Measurements from ENCODE around the gene CTSE. TPM values are rescaled to one million over a fixed set of nuclear protein-coding genes. Genes with fewer than 3 reads are reported as not detected.

Gene CTSE
- total and polyA plus RNA-seq, 2 experiments from 2014 or later, result not detected

DNA sequence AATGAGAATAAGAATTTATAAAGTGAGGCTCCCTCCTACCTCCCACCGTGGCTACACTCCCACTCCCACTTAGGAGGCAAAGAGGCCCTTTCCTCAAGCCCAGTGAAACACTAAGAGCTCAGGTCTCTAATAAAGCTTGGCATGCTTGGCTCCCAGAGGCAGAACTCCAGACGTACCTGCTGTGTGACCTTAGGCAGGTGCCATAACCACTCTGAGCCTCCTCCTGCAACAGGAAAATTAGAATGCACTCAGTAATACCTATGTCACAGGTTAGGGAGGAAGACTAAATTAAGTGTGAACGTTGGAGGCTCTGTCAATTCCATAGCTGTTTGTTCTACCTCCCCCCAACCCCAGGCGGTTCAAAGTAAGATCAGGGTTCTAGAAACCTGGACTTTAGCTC, 63.9 kb downstream of the CTSE start:
- no peak for ATAC-seq

More for the DNA sequence above, 63.9 kb downstream of the CTSE start:
- Histone ChIP-seq H3F3A (replicated peaks; ENCODE audit: low read depth) (no peaks in the 10 kb centered on the region), H2AFZ (no peak overlapping the region), H3K79me2 (replicated peaks; ENCODE audit: insufficient read depth) (no peaks in the 10 kb centered on the region), H3K27me3 (ENCODE audit: insufficient read depth) (no peaks in the 10 kb centered on the region), H4K20me1 (replicated peaks; ENCODE audit: insufficient read depth) (no peaks in the 10 kb centered on the region), H3K36me3 (ENCODE audit: insufficient read depth) (no peaks in the 10 kb centered on the region), H3K27ac (ENCODE audit: low read depth) (no peak overlapping the region), H3K4me3 (no peak overlapping the region), H3K9me2 (ENCODE audit: insufficient read depth) (no peaks in the 10 kb centered on the region), H3K4me2 (no peak overlapping the region), H3K4me1 (ENCODE audit: insufficient read depth) (no peaks in the 10 kb centered on the region)
- TF ChIP-seq, protein P1, sequence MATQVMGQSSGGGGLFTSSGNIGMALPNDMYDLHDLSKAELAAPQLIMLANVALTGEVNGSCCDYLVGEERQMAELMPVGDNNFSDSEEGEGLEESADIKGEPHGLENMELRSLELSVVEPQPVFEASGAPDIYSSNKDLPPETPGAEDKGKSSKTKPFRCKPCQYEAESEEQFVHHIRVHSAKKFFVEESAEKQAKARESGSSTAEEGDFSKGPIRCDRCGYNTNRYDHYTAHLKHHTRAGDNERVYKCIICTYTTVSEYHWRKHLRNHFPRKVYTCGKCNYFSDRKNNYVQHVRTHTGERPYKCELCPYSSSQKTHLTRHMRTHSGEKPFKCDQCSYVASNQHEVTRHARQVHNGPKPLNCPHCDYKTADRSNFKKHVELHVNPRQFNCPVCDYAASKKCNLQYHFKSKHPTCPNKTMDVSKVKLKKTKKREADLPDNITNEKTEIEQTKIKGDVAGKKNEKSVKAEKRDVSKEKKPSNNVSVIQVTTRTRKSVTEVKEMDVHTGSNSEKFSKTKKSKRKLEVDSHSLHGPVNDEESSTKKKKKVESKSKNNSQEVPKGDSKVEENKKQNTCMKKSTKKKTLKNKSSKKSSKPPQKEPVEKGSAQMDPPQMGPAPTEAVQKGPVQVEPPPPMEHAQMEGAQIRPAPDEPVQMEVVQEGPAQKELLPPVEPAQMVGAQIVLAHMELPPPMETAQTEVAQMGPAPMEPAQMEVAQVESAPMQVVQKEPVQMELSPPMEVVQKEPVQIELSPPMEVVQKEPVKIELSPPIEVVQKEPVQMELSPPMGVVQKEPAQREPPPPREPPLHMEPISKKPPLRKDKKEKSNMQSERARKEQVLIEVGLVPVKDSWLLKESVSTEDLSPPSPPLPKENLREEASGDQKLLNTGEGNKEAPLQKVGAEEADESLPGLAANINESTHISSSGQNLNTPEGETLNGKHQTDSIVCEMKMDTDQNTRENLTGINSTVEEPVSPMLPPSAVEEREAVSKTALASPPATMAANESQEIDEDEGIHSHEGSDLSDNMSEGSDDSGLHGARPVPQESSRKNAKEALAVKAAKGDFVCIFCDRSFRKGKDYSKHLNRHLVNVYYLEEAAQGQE (IDR thresholded peaks at IDR 0.05; ENCODE audit: unreplicated experiment), result no peak
- TF ChIP-seq ZNF331 (CRISPR knock-in tag; IDR thresholded peaks at IDR 0.05; ENCODE audit: low read depth) (no peak), CREB1 (CRISPR knock-in tag; IDR thresholded peaks at IDR 0.05; ENCODE audit: low read depth) (no peak)
- TF ChIP-seq, protein P2, sequence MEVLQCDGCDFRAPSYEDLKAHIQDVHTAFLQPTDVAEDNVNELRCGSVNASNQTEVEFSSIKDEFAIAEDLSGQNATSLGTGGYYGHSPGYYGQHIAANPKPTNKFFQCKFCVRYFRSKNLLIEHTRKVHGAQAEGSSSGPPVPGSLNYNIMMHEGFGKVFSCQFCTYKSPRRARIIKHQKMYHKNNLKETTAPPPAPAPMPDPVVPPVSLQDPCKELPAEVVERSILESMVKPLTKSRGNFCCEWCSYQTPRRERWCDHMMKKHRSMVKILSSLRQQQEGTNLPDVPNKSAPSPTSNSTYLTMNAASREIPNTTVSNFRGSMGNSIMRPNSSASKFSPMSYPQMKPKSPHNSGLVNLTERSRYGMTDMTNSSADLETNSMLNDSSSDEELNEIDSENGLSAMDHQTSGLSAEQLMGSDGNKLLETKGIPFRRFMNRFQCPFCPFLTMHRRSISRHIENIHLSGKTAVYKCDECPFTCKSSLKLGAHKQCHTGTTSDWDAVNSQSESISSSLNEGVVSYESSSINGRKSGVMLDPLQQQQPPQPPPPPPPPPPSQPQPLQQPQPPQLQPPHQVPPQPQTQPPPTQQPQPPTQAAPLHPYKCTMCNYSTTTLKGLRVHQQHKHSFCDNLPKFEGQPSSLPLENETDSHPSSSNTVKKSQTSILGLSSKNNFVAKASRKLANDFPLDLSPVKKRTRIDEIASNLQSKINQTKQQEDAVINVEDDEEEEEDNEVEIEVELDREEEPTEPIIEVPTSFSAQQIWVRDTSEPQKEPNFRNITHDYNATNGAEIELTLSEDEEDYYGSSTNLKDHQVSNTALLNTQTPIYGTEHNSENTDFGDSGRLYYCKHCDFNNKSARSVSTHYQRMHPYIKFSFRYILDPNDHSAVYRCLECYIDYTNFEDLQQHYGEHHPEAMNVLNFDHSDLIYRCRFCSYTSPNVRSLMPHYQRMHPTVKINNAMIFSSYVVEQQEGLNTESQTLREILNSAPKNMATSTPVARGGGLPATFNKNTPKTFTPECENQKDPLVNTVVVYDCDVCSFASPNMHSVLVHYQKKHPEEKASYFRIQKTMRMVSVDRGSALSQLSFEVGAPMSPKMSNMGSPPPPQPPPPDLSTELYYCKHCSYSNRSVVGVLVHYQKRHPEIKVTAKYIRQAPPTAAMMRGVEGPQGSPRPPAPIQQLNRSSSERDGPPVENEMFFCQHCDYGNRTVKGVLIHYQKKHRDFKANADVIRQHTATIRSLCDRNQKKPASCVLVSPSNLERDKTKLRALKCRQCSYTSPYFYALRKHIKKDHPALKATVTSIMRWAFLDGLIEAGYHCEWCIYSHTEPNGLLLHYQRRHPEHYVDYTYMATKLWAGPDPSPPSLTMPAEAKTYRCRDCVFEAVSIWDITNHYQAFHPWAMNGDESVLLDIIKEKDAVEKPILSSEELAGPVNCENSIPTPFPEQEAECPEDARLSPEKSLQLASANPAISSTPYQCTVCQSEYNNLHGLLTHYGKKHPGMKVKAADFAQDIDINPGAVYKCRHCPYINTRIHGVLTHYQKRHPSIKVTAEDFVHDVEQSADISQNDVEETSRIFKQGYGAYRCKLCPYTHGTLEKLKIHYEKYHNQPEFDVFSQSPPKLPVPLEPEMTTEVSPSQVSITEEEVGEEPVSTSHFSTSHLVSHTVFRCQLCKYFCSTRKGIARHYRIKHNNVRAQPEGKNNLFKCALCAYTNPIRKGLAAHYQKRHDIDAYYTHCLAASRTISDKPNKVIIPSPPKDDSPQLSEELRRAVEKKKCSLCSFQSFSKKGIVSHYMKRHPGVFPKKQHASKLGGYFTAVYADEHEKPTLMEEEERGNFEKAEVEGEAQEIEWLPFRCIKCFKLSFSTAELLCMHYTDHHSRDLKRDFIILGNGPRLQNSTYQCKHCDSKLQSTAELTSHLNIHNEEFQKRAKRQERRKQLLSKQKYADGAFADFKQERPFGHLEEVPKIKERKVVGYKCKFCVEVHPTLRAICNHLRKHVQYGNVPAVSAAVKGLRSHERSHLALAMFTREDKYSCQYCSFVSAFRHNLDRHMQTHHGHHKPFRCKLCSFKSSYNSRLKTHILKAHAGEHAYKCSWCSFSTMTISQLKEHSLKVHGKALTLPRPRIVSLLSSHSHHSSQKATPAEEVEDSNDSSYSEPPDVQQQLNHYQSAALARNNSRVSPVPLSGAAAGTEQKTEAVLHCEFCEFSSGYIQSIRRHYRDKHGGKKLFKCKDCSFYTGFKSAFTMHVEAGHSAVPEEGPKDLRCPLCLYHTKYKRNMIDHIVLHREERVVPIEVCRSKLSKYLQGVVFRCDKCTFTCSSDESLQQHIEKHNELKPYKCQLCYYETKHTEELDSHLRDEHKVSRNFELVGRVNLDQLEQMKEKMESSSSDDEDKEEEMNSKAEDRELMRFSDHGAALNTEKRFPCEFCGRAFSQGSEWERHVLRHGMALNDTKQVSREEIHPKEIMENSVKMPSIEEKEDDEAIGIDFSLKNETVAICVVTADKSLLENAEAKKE (CRISPR knock-in tag; IDR thresholded peaks at IDR 0.05), result no peak
- no peaks in the 10 kb centered on the region for H3K36me3 Mint-ChIP-seq (ENCODE audit: low read depth)
- H3K27me3 Mint-ChIP-seq (ENCODE audit: insufficient read depth, low read depth, poor library complexity), result peaks cover 10% of the 10 kb centered on the region
- no peak overlapping the region for H3K4me3 Mint-ChIP-seq
- peaks cover 6% of the 10 kb centered on the region; the same call in 2 of the 3 replicates for H3K4me1 Mint-ChIP-seq
- no peaks in the 10 kb centered on the region for H3K9me3 Mint-ChIP-seq
- no peak overlapping the region for H3K27ac Mint-ChIP-seq
- no peak for DNase-seq (ENCODE audit: low spot score)

Other genes with a start within 250 kb of the CTSE start
- 9.1 and 14.8 TPM in 2 replicates for gene RAB29, start 248.4 kb downstream of the CTSE start, total RNA-seq (2014; rRNA removed; shearing (Covaris generic))
- gene RAB29, start 248.4 kb downstream of the CTSE start, polyA plus RNA-seq (2016; fragmentation: Nextera tagmentation; extraction: Ambion mirVana), result 6.4 and 7.1 TPM in 2 replicates
- 22.1 and 30.0 TPM in 2 replicates for gene SLC41A1, start 210.7 kb downstream of the CTSE start, total RNA-seq (2014; rRNA removed; shearing (Covaris generic))
- gene SLC41A1, start 210.7 kb downstream of the CTSE start, polyA plus RNA-seq (2016; fragmentation: Nextera tagmentation; extraction: Ambion mirVana), result 11.8 and 15.7 TPM in 2 replicates
- 0.10 and 0.12 TPM in 2 replicates for gene PM20D1, start 173.8 kb downstream of the CTSE start, total RNA-seq (2014; rRNA removed; shearing (Covaris generic))
- gene PM20D1, start 173.8 kb downstream of the CTSE start, polyA plus RNA-seq (2016; fragmentation: Nextera tagmentation; extraction: Ambion mirVana), result 0.45 TPM in 1 of 2 replicates, not detected in the other
- gene SLC26A9, start 80.4 kb downstream of the CTSE start, total RNA-seq (2014; rRNA removed; shearing (Covaris generic)), result not detected in 2 replicates
- not detected in 2 replicates for gene SLC26A9, start 80.4 kb downstream of the CTSE start, polyA plus RNA-seq (2016; fragmentation: Nextera tagmentation; extraction: Ambion mirVana)
- not detected in 2 replicates for gene RAB7B, start 20.5 kb downstream of the CTSE start, total RNA-seq (2014; rRNA removed; shearing (Covaris generic))
- gene RAB7B, start 20.5 kb downstream of the CTSE start, polyA plus RNA-seq (2016; fragmentation: Nextera tagmentation; extraction: Ambion mirVana), result not detected in 2 replicates
- gene RHEX, start 29.3 kb upstream of the CTSE start, total RNA-seq (2014; rRNA removed; shearing (Covaris generic)), result not detected in 2 replicates
- not detected in 2 replicates for gene RHEX, start 29.3 kb upstream of the CTSE start, polyA plus RNA-seq (2016; fragmentation: Nextera tagmentation; extraction: Ambion mirVana)
- gene AVPR1B, start 93.5 kb upstream of the CTSE start, total RNA-seq (2014; rRNA removed; shearing (Covaris generic)), result 0.52 TPM in 1 of 2 replicates, not detected in the other
- gene AVPR1B, start 93.5 kb upstream of the CTSE start, polyA plus RNA-seq (2016; fragmentation: Nextera tagmentation; extraction: Ambion mirVana), result 0.09 and 0.24 TPM in 2 replicates
- 15.3 and 19.1 TPM in 2 replicates for gene FAM72A, start 178.9 kb upstream of the CTSE start, total RNA-seq (2014; rRNA removed; shearing (Covaris generic))
- 24.0 and 26.7 TPM in 2 replicates for gene FAM72A, start 178.9 kb upstream of the CTSE start, polyA plus RNA-seq (2016; fragmentation: Nextera tagmentation; extraction: Ambion mirVana)
- gene SRGAP2, start 179.6 kb upstream of the CTSE start, total RNA-seq (2014; rRNA removed; shearing (Covaris generic)), result 69.2 and 77.8 TPM in 2 replicates
- gene SRGAP2, start 179.6 kb upstream of the CTSE start, polyA plus RNA-seq (2016; fragmentation: Nextera tagmentation; extraction: Ambion mirVana), result 41.4 and 48.3 TPM in 2 replicates